A673 (cell line): ENCODE data around the gene MPZ. TPM values are rescaled to one million over a fixed set of nuclear protein-coding genes. Genes with fewer than 3 reads are reported as not detected.

Experiments
- BruUV-seq: library from RNA; stranded (reverse); fragments of 400-500 nt; replicated peaks from 2 replicates; lab custom pipeline; 2021; lab: Mats Ljungman, UMichigan
- CTCF ChIA-PET: fragments of 300-600 bp; sonication (Branson Sonifier 250); formaldehyde crosslinking; loops from one replicate; lab custom pipeline; 2022; ENCODE audit warnings: antibody characterized with exemption; lab: Charles Lee
- POLR2A ChIA-PET: fragments of 300-600 bp; sonication (Branson Sonifier 250); formaldehyde crosslinking; loops from one replicate; lab custom pipeline; 2022; ENCODE audit warnings: antibody characterized with exemption; ENCODE audit not compliant: low non-redundant PET; lab: Charles Lee
- DNase-seq: peaks from one replicate; pipeline ENCODE4 v3.0.0-alpha.2; 2015; ENCODE audit warnings: low spot score
- H3K27ac ChIP-seq: fragments of 200-600 bp; sonication (generic); 2 replicates; pipeline ENCODE4 v1.5.1; 2016; ENCODE audit warnings: mixed run types, low read depth, mild to moderate bottlenecking, mixed read lengths, antibody characterized with exemption, low read length; ENCODE audit not compliant: poor library complexity, severe bottlenecking
- H3K27me3 ChIP-seq: fragments of 200-600 bp; sonication (generic); replicated peaks from 2 replicates; pipeline ENCODE4 v1.6.1; 2017; ENCODE audit warnings: mixed run types, low read depth, mild to moderate bottlenecking, mixed read lengths, antibody characterized with exemption, low read length; ENCODE audit not compliant: insufficient read depth, poor library complexity
- H3K36me3 ChIP-seq: fragments of 200-600 bp; sonication (generic); 2 replicates; pipeline ENCODE4 v1.6.1; 2016; ENCODE audit warnings: mixed run types, mild to moderate bottlenecking, mixed read lengths, antibody characterized with exemption, low read length; ENCODE audit not compliant: insufficient read depth, poor library complexity, severe bottlenecking
- H3K4me1 ChIP-seq: fragments of 200-600 bp; sonication (generic); 2 replicates; pipeline ENCODE4 v1.6.1; 2017; ENCODE audit warnings: mixed run types, mild to moderate bottlenecking, mixed read lengths, antibody characterized with exemption, low read length; ENCODE audit not compliant: insufficient read depth, poor library complexity, severe bottlenecking
- H3K4me3 ChIP-seq: fragments of 200-600 bp; sonication (generic); 2 replicates; pipeline ENCODE4 v1.5.1; 2016; ENCODE audit warnings: low read depth, mixed run types, mild to moderate bottlenecking, mixed read lengths, low read length; ENCODE audit not compliant: poor library complexity, severe bottlenecking
- H3K9me3 ChIP-seq: fragments of 200-600 bp; sonication (generic); 2 replicates; pipeline ENCODE4 v1.6.1; 2016; ENCODE audit warnings: mixed run types, low read depth, mild to moderate bottlenecking, mixed read lengths, antibody characterized with exemption, low read length; ENCODE audit not compliant: poor library complexity, severe bottlenecking
- EZH2 ChIP-seq: fragments of 200-600 bp; sonication (generic); IDR thresholded peaks from 2 replicates; pipeline ENCODE4 v1.6.1; 2017; ENCODE audit warnings: borderline replicate concordance, low read depth, mild to moderate bottlenecking, mixed read lengths, antibody characterized with exemption, low read length; ENCODE audit not compliant: poor library complexity, severe bottlenecking
- intact Hi-C: fragments of 100-400 bp; cut with micrococcal nuclease; formaldehyde crosslinking; loops from one replicate; pipeline ENCODE4 v1.10.0; 2022; ENCODE audit not compliant: unreplicated experiment
- total RNA-seq: library from RNA; stranded (reverse); gene quantifications from 2 replicates; pipeline ENCODE4 v1.2.3, GENCODE V29; 2021
- TF ChIP-seq, protein P1 (sequence below): fragments of 300-800, 200-600 bp; sonication (generic); conservative IDR thresholded peaks from 2 replicates; pipeline ENCODE4 v1.5.1; 2017; ENCODE audit warnings: low read depth, mild to moderate bottlenecking, antibody characterized with exemption, low read length, moderate library complexity, mixed read lengths

The MPZ gene
- total RNA-seq, 1 experiment from 2014 or later, result 2.8 TPM

DNA sequence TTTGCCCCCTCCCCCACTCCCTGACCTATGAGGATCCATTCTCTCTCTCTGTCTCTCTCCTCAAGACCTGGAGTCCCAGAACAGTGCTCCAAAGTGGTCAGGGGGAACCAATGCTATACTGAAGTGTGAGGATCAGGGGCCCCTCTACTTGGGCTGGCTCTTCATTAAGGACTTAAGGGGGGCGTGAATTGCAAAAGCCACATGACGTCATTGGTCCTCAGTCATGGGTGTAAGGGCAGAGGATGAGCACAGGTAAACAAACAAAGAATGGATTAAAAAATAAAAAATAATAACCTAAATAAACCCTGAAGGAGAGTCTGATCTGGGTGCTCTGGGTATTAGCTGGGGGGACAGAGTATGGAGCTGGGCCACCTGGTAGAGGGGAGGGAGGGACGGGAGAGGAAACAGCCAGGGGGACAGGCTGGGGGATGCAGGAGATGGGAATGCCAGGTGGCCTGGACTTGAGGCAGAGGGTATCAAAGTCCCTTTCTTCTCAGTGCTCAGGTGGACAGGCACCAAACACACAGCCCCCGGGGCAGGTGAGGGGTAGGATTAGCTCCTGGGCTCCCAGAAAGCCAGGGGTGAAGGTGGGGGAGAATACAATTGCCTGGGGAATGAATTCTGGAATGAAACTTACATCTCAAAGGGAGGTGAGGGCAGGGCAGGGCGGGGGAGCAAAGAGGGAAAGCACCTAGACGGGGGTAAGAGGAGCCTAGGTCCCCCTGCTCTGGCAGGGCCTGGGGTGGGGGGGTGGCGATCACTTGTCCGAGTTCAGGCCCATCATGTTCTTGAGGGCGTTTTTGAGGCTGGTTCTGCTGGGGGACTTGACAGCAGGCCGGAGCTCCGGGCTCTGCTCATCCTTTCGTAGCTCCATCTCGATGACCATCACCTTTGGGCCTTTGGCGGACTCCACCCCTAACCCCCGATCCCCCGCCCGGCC is 4.6 kb downstream of the MPZ start:
- H3K27ac ChIP-seq, result no peak overlapping the region
- no peak for DNase-seq
- H3K4me3 ChIP-seq, result peak overlapping the region; percentile 44
- peaks cover 20% of the 10 kb centered on the region for H3K4me1 ChIP-seq
- CTCF ChIA-PET, result no interaction called here
- TF ChIP-seq, protein P1, sequence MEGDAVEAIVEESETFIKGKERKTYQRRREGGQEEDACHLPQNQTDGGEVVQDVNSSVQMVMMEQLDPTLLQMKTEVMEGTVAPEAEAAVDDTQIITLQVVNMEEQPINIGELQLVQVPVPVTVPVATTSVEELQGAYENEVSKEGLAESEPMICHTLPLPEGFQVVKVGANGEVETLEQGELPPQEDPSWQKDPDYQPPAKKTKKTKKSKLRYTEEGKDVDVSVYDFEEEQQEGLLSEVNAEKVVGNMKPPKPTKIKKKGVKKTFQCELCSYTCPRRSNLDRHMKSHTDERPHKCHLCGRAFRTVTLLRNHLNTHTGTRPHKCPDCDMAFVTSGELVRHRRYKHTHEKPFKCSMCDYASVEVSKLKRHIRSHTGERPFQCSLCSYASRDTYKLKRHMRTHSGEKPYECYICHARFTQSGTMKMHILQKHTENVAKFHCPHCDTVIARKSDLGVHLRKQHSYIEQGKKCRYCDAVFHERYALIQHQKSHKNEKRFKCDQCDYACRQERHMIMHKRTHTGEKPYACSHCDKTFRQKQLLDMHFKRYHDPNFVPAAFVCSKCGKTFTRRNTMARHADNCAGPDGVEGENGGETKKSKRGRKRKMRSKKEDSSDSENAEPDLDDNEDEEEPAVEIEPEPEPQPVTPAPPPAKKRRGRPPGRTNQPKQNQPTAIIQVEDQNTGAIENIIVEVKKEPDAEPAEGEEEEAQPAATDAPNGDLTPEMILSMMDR, result no peak
- TF ChIP-seq EZH2, result no peak
- BruUV-seq, result no TSS peak
- H3K27me3 ChIP-seq, result no peaks in the 10 kb centered on the region
- intact Hi-C loops, result no loop called here
- POLR2A ChIA-PET, result no interaction called here
- no peaks in the 10 kb centered on the region for H3K36me3 ChIP-seq
- H3K9me3 ChIP-seq, result no peaks in the 10 kb centered on the region

DNA sequence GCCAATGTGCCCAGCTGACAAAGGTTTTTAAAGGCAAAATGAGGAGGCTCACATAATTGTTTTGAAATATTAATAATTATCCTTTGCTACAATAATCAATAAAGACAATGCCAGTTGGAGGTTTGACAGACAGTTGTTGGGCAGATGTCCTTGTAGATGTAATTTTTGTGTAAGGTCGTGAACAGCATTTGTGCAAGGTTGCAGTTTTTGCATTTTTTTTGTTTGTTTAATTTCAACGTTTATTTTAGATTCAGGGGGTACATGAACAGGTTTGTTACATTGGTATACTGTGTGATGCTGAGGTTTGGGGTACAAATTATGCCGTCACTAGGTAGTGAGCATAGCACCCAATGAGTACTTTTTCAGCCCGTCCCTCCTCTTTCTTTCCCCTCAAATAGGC is 9.3 kb downstream of the MPZ start:
- CTCF ChIA-PET, result no interaction called here
- Histone ChIP-seq H3K27ac (no peak overlapping the region), H3K27me3 (no peaks in the 10 kb centered on the region), H3K4me1 (peaks cover 5% of the 10 kb centered on the region), H3K36me3 (no peaks in the 10 kb centered on the region), H3K9me3 (no peaks in the 10 kb centered on the region), H3K4me3 (no peak overlapping the region)
- intact Hi-C loops, result no loop called here
- no TSS peak for BruUV-seq
- DNase-seq, result no peak
- POLR2A ChIA-PET, result no interaction called here
- TF ChIP-seq, protein P1, result no peak
- TF ChIP-seq EZH2, result no peak

- POLR2A ChIA-PET, result no interaction called here
- CTCF ChIA-PET, result no interaction called here
- no peaks in the 10 kb centered on the region for H3K4me1 ChIP-seq
- no peaks in the 10 kb centered on the region for H3K27me3 ChIP-seq
- no peaks in the 10 kb centered on the region for H3K9me3 ChIP-seq
- TF ChIP-seq, protein P1, result no peak
- TF ChIP-seq EZH2, result no peak
- intact Hi-C loops, result no loop called here
- BruUV-seq, result no TSS peak
- H3K4me3 ChIP-seq, result no peak overlapping the region
- peak; percentile 26 for DNase-seq
- no peaks in the 10 kb centered on the region for H3K36me3 ChIP-seq
- peak overlapping the region; percentile 28 for H3K27ac ChIP-seq
Observed at GRCh38 chr1:161299347-161299746, 10.4 kb downstream of the MPZ start.
